ENCODE results near the gene PERCC1. TPM values are rescaled to one million over a fixed set of nuclear protein-coding genes. Genes with fewer than 3 reads are reported as not detected.

The PERCC1 gene
- total RNA-seq, 4 donors from 2014 or later = not detected

- no peak for DNase-seq
- no peak for TF ChIP-seq POLR2A (IDR thresholded peaks at IDR 0.05)
- TF ChIP-seq, protein P1, sequence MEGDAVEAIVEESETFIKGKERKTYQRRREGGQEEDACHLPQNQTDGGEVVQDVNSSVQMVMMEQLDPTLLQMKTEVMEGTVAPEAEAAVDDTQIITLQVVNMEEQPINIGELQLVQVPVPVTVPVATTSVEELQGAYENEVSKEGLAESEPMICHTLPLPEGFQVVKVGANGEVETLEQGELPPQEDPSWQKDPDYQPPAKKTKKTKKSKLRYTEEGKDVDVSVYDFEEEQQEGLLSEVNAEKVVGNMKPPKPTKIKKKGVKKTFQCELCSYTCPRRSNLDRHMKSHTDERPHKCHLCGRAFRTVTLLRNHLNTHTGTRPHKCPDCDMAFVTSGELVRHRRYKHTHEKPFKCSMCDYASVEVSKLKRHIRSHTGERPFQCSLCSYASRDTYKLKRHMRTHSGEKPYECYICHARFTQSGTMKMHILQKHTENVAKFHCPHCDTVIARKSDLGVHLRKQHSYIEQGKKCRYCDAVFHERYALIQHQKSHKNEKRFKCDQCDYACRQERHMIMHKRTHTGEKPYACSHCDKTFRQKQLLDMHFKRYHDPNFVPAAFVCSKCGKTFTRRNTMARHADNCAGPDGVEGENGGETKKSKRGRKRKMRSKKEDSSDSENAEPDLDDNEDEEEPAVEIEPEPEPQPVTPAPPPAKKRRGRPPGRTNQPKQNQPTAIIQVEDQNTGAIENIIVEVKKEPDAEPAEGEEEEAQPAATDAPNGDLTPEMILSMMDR (IDR thresholded peaks at IDR 0.05) = no peak
- intact Hi-C loops (cut with DNase I; ENCODE audit: low total_unique reads) = no loop called here
- no peaks in the 10 kb centered on the region for H3K9me3 ChIP-seq
- H3K36me3 ChIP-seq = no peaks in the 10 kb centered on the region
- no peak overlapping the region for H3K4me3 ChIP-seq
- H3K4me1 ChIP-seq = no peaks in the 10 kb centered on the region
- no peak overlapping the region for H3K27ac ChIP-seq
- H3K27me3 ChIP-seq = no peaks in the 10 kb centered on the region
Observed at GRCh38 chr16:1458336-1458976, 27.6 kb downstream of the PERCC1 start.

GRCh38 chr16:1458977-1459341 is 28.1 kb downstream of the PERCC1 start:
- no peaks in the 10 kb centered on the region for H3K36me3 ChIP-seq
- H3K27me3 ChIP-seq = no peaks in the 10 kb centered on the region
- H3K4me3 ChIP-seq = no peak overlapping the region
- intact Hi-C loops (cut with DNase I; ENCODE audit: low total_unique reads) = no loop called here
- H3K9me3 ChIP-seq = no peaks in the 10 kb centered on the region
- TF ChIP-seq, protein P1 (IDR thresholded peaks at IDR 0.05) = no peak
- TF ChIP-seq POLR2A (IDR thresholded peaks at IDR 0.05) = no peak
- H3K4me1 ChIP-seq = no peaks in the 10 kb centered on the region
- no peak for DNase-seq
- no peak overlapping the region for H3K27ac ChIP-seq

- Histone ChIP-seq H3K27ac (no peak overlapping the region), H3K36me3 (no peaks in the 10 kb centered on the region), H3K9me3 (no peaks in the 10 kb centered on the region), H3K4me1 (no peaks in the 10 kb centered on the region), H3K4me3 (no peak overlapping the region), H3K27me3 (no peaks in the 10 kb centered on the region)
- no peak for TF ChIP-seq POLR2A (IDR thresholded peaks at IDR 0.05)
- TF ChIP-seq, protein P1 (IDR thresholded peaks at IDR 0.05) = no peak
- DNase-seq = no peak
- intact Hi-C loops (cut with DNase I; ENCODE audit: low total_unique reads) = no loop called here
Observed at GRCh38 chr16:1459967-1460366, 29.1 kb downstream of the PERCC1 start.

GRCh38 chr16:1460602-1461138 is 29.8 kb downstream of the PERCC1 start:
- TF ChIP-seq, protein P1 (IDR thresholded peaks at IDR 0.05) = no peak
- no peak for TF ChIP-seq POLR2A (IDR thresholded peaks at IDR 0.05)
- DNase-seq = peak in 1 of 2 donors; percentile 42
- no peaks in the 10 kb centered on the region for H3K36me3 ChIP-seq
- H3K4me3 ChIP-seq = no peak overlapping the region
- H3K9me3 ChIP-seq = no peaks in the 10 kb centered on the region
- no peaks in the 10 kb centered on the region for H3K4me1 ChIP-seq
- H3K27me3 ChIP-seq = no peaks in the 10 kb centered on the region
- intact Hi-C loops (cut with DNase I; ENCODE audit: low total_unique reads) = no loop called here
- H3K27ac ChIP-seq = peak overlapping the region; percentile 9 to 54

GRCh38 chr16:1461146-1461545 is 30.3 kb downstream of the PERCC1 start:
- intact Hi-C loops (cut with DNase I; ENCODE audit: low total_unique reads) = no loop called here
- peak; percentile 62 to 66 for DNase-seq
- TF ChIP-seq, protein P1 (IDR thresholded peaks at IDR 0.05) = no peak
- peak overlapping the region; percentile 9 to 54 for H3K27ac ChIP-seq
- no peaks in the 10 kb centered on the region for H3K9me3 ChIP-seq
- H3K4me1 ChIP-seq = no peaks in the 10 kb centered on the region
- H3K4me3 ChIP-seq = no peak overlapping the region
- no peaks in the 10 kb centered on the region for H3K27me3 ChIP-seq
- H3K36me3 ChIP-seq = no peaks in the 10 kb centered on the region
